ENCODE results near the gene G6PC1.
A peak's percentile ranks its signal among the peaks of the same experiment; 100 is the strongest.
"Not testable (repeated sequence)": the region's sequence is repeated elsewhere in the genome, so short reads cannot be mapped to it uniquely, and the experiment has no call there.

Gene G6PC1

GRCh38 chr17:42904110-42904469 lies 3.5 kb downstream of the G6PC1 start:
- no peak for DNase-seq

- no peak for DNase-seq
These were observed 6.3 kb downstream of the G6PC1 start for GRCh38 chr17:42906772-42907446.

GRCh38 chr17:42908872-42909700 lies 8.5 kb downstream of the G6PC1 start:
- DNase-seq, result no peak

DNA sequence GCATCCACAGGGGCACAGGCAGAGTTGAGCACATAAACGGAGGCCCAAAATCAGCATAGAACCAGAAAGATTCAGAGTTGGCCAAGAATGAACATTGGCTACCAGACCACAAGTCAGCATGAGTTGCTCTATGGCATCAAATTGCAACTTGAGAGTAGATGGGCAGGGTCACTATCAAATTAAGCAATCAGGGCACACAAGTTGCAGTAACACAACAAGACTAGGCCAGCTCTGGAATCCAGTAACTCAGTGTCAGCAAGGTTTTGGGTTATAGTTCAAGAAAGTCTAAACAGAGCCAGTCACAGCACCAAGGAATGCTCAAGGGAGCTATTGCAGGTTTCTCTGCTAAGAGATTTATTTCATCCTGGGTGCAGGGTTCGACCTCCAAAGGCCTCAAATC lies 12.9 kb downstream of the G6PC1 start:
- no peak for DNase-seq

- no peak for DNase-seq
These were observed 13.5 kb downstream of the G6PC1 start for GRCh38 chr17:42913981-42914617.

DNA sequence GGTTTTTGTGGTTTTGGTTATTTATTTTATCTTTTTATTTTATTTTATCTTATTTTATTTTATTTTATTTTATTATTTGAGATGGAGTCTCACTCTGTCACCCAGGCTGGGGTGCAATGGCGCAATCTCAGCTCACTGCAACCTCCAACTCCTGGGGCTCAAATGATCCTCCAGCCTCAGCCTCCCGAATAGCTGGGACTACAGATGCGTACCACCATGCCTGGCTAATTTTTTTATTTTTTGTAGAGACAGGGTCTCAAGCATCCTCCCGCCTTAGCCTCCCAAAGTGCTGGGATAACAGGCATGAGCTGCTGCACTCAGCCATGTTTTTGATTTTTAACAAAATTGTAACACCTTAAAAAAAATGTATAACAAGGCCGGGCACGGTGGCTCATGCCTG lies 14.7 kb downstream of the G6PC1 start:
- not testable (repeated sequence) for DNase-seq

GRCh38 chr17:42916388-42917235 lies 16.0 kb downstream of the G6PC1 start:
- DNase-seq, result not testable (repeated sequence)

DNA sequence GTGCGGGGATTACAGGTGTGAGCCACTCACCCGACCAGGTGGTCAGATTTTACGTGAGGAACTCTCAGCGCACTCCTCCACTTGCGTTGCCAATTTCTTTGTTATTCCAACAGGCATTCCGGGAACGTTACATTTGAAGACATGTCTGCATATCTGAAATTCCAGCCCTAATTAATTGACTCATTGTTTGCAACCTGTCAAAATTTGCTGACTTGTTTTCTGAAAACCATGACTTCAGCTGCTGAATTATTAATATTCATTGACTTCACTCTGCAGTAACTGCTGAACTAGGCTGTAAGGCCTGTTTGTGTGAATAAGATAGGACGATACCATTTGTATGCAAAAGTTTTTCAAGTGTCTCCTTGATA lies 16.6 kb downstream of the G6PC1 start:
- DNase-seq, result no peak

- DNase-seq, result no peak
These were observed 18.4 kb downstream of the G6PC1 start for GRCh38 chr17:42918902-42919521.

- DNase-seq, result not testable (repeated sequence)
These were observed 19.0 kb downstream of the G6PC1 start for GRCh38 chr17:42919522-42920077.

DNA sequence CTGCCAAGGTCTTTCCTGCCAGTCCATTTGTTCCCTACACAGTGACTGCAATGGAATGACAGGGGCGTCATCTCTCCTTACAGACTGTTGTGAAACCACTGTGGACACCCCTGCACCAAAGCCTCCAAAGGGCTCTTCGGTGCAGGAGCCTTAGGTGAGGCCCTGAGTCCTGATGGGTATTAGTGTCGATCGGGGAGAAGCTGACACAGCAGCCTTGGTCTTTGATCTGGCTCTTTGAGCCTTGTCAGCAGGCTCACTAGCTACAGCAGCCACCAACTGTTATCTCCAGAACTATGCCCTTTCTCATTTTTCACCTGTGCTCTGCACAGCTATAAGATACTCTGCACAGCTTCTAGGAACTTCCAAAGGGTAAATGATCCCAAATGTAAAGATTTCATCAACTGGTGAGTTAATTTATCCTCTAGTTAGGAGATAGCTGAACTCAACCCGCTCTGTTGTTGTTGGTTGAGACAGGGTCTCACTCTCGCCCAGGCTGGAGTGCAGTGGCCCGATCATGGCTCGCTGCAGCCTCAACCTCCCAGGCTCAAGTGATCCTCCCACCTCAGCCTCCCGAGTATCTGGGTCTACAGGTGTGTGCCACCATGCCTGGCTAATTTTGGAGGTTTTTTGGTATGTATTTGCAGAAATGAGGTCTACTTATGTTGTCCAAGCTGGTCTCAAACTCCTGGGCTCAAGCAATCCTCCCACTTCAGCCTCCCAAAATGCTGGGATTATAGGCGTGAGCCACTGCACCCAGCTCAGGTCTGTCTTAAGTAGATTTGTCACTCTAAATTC lies 19.7 kb downstream of the G6PC1 start:
- no peak for DNase-seq

DNA sequence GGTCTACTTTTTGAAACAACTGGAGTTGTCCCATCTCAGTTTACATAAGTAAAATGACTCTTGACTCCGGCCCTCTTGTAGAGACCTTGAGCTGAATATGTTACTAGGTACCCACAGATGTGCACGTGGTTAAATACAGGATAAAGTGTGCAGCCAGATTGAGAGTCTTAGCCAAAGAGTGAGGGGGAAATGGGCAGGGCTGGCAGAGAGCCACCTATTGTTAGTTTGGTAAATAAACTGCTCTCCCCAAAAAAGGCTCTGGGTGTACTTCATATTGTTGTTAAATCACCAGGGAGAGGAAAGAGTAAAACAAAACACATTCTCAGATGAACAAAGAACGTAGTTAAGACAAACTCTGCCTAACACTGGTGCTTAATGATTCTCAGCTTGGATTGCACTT lies 20.3 kb downstream of the G6PC1 start:
- no peak for DNase-seq

DNA sequence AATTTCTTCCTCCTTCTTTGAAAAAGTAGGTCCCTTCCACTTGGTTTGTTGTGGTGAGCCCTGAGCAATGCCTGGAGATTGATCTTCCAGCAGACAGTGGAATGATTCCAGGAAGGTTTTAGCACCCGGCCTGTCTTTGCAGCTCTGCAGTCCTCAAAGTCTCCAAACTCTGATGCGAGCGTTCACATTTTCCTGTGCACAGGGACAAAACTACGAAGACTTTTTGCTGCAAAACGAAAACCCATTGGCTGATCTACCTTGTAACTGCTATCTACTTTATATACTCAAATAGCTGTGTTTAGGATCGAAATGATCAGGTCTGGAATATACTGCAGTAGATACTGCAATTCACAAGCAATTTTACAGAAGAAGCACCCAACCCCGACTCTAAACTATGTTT lies 21.7 kb downstream of the G6PC1 start:
- no peak for DNase-seq

DNA sequence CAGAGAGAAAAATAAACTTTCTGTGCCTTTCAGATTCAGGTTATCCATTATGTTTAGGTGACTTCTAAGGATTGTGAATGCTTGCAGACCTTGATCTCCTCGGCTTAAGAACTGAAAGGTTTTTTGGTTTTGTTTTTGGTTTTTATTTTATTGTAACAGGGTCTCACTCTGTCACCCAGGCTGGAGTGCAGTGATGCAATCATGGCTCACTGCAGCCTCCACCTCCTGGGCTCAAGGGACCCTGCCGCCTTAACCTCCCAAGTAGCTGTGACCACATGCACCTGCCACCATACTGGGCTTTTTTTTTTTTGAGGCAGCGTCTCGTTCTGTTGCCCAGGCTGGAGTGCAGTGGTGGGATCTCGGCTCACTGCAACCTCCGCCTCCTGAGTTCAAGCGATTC lies 22.9 kb downstream of the G6PC1 start:
- not testable (repeated sequence) for DNase-seq

DNA sequence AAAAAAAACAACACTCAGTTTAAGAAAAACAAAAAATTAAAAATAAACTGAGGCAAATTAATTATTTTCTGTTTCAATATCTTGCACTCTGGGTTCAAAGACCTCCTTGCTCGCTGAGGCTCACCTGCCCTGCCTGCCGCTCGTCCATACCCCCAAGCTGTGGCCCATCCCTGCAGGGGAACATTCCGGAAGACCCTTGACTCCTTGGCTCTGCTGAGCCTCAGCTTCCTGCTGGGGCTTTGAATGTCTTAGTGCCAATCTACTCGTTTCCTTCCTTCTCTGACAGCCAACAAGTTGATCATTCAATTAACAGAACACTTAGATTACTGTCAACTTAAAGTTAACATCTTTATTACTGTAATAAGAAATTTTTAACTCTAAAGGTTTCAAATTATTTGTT lies 24.3 kb downstream of the G6PC1 start:
- no peak for DNase-seq

DNA sequence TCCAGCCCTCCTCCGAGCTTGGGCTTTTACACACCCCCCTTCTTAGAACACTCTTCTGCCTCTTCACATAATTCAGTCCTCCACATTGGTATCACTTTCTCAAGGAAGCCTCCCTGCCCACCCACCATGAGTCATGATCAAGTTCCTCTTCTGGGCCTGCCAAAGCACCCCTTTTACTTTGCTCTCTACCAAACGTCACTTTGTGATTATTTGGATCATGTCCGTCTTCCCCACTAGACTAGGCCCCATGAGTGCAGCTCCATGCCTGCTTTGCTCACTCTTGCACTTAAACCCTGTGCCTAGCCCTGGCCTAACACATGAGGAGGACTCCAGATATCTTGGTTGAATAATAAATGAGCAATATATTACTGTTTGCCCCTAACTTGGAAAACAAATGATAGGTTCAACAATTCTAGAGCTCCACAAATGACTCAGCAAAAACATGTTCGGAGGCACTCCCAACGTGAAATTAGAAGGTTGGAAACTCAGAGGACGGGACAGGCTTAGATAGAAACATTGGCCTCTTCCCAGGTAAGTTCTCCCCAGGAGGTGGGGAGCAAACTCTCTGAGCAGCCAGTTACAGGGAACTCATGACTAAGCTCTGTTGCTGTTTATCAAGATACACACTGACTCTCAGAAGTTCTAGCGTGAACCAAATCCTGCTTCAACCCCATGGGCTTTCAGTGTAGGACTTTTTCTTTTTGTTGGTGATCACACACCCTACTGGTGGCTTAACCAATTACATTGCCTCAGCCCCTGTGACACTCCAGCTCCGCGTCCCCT lies 28.3 kb downstream of the G6PC1 start:
- peak in 1 of 2 donors; percentile 2 for DNase-seq

- DNase-seq, result no peak
These were observed 28.9 kb downstream of the G6PC1 start for GRCh38 chr17:42929497-42929844.

- peak; percentile 11 to 47 for DNase-seq
These were observed 37.4 kb downstream of the G6PC1 start for GRCh38 chr17:42937712-42938596.

GRCh38 chr17:42944211-42944610 lies 43.6 kb downstream of the G6PC1 start:
- no peak for DNase-seq

- no peak for DNase-seq
These were observed 46.2 kb downstream of the G6PC1 start for GRCh38 chr17:42946812-42947211.
